DMS53 treated with DMSO at 0.1 percent for 48 hours (cell line): Measurements from ENCODE around the gene FBXW12.
"Not testable (repeated sequence)": the region's sequence is repeated elsewhere in the genome, so short reads cannot be mapped to it uniquely, and the experiment has no call there.

Experiments used
- DNase-seq: peaks from one replicate; lab custom pipeline; 2025; ENCODE audit not compliant: unreplicated experiment; lab: John Stamatoyannopoulos, UW

FBXW12 gene

GRCh38 chr3:48372862-48373435, 930 bp downstream of the FBXW12 start:
- no peak for DNase-seq

DNA sequence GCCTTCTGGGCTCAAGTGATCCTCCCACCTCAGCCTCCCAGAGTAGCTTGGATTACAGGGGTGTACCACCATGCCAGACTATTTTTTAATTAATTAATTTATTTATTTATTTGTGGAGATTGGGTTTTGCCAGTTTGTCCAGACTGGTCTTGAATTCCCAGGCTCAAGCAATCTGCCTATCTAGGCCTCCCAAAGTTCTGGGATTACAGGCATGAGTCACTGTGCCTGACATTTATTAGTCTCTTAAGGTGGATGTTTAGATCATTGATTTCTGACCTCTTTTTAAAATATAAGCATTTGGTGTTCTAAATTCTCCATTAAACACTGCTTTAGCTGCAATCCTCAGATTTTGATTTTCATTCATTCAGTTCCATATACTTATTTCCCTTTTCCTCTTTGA, 15.6 kb downstream of the FBXW12 start:
- DNase-seq: no peak

GRCh38 chr3:48388966-48389365, 16.9 kb downstream of the FBXW12 start:
- DNase-seq: no peak

DNA sequence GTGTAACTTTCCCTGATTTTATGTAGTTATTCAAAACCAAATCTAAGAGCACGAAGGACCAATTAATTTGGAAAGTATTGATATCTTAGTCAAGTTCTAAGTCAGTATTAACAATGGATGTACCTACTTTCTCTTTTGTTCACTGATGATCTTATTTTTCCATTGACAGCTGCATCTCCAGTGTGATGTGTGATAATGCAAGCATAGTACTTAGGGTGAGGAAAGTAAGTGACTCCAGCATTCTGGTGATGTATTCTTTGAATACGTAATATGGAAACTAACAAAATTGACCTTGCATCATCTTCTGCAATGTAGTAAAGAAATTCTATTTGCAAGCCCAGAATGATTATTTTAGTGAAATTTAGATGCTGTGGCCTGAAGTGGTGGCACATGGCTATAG, 22.4 kb downstream of the FBXW12 start:
- no peak for DNase-seq

- no peak for DNase-seq
These were observed 23.7 kb downstream of the FBXW12 start for GRCh38 chr3:48395714-48396113.

DNA sequence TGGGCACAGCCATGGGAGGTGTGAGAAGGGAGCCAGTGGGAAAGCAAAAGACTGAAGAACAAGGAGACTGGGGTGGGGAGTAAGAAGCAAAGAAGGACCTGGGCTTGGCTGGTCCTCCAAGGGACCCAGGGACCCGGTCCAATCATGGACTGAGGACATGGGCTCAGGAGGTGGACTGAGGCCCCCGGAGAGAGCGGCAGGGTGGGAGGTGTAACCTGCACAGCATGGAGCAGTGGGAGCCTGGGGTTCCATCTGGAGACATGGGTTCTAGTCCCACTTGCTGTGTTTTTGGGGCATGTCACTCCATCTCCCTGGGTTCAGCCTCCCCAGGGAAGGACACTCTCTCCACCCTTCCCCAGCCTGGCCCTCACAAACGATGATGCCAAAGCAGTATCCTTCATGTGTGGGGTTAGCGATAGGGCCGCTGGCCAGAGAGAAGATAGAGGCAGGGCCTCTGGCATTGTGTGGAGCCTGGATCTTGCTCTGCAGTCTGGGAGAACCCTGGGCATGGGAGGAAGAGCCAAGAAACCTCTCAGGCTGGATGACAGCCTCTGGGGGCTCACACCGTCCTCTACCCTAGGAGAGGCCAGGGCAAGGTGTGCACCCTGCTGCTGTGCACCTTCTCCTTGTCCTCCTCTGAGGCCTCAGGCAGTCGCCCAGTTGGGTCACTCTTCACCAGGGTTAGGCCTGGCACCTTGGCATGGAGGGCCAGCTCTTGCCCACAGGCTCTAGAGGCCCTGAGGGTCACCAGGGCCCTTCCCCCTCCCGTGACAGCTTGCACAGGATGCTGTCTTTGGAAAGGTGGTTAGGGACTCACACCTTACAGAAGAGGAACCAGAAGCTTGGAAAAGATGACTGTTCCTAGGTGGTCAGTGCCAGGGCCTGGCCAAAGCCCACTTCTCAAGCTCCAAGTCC, 26.0 kb downstream of the FBXW12 start:
- DNase-seq: no peak

DNA sequence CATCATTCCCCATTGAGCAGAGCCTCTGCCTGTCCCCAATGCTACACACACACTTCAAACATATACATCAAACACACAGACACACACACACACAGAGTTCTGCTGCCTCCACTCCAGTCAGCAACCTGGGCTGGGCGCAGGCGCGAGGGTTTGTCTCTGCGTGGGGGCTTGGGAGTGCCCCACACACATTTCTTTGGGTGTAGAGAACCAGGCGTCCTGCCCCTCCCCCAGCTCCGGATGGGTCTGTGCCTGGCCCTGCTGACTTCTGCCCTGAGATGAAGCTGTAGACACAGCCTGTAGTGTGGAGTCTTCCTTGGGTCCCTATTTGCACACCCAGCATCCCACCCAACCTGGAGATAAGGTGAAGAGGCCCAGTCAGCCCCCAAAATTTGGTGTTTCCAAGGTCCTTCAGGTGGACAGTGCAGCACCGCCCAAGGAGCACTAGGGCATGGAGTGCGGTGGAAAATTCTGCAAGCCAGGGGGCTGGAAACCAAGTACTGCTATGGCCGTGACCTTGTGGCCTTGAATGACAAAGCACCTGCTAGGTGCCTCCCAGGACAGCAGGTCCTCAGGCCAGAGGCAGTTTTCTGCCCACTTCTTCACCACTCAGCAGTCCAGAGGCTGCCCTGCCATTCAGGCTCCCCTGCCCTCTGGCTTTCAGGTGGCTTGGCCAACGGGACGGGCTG, 26.8 kb downstream of the FBXW12 start:
- DNase-seq: no peak

- DNase-seq: no peak
These were observed 27.6 kb downstream of the FBXW12 start for GRCh38 chr3:48399387-48400172.

DNA sequence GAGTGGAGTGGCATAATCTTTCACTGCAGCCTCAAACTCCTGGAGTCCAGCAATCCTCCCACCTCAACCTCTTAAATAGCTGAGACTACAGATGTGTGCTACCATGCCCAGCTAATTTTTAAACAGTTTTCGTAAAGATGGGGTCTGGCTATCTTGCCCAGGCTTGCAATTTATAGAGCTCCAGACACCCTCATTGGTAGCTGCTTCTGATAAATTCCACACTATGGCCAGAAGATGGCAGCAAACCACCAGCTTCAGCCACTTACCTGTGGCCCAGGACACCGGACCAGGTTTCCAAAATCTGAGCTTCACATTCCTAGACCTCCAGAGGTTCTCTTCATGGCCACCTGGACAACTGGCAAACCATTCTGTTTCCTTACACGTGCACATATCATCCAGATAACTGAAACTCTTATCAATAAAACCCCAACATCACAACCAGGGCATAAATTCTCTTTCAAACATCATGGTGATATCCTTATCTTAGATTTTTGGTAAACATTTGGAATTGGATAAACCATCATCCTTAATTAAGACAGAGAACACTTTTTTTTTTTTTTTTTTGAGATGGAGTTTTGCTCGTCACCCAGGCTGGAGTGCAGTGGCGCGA, 28.9 kb downstream of the FBXW12 start:
- DNase-seq: no peak

DNA sequence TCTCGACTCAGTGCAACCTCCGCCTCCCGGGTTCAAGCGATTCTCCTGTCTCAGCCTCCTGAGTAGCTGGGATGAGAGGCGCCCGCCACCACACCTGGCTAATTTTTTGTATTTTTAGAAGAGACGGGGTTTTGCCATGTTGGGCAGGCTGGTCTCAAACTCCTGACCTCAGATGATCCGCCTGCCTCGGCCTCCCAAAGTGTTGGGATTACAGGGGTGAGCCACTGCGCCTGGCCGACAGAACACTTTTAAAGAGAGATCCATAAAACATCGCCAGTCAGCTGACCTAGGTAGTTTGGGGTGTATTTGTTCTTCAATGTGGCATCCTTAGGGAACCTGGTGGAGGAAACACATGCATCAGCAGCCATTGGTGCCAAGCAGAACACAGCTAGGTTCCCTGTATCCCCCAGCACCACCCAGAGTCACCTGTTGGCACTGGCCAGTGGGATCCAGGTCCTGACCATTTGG, 29.4 kb downstream of the FBXW12 start:
- not testable (repeated sequence) for DNase-seq

GRCh38 chr3:48402281-48402732, 30.3 kb downstream of the FBXW12 start:
- DNase-seq: no peak

- DNase-seq: no peak
These were observed 30.9 kb downstream of the FBXW12 start for GRCh38 chr3:48402907-48403306.

GRCh38 chr3:48403533-48404439, 31.8 kb downstream of the FBXW12 start:
- no peak for DNase-seq

DNA sequence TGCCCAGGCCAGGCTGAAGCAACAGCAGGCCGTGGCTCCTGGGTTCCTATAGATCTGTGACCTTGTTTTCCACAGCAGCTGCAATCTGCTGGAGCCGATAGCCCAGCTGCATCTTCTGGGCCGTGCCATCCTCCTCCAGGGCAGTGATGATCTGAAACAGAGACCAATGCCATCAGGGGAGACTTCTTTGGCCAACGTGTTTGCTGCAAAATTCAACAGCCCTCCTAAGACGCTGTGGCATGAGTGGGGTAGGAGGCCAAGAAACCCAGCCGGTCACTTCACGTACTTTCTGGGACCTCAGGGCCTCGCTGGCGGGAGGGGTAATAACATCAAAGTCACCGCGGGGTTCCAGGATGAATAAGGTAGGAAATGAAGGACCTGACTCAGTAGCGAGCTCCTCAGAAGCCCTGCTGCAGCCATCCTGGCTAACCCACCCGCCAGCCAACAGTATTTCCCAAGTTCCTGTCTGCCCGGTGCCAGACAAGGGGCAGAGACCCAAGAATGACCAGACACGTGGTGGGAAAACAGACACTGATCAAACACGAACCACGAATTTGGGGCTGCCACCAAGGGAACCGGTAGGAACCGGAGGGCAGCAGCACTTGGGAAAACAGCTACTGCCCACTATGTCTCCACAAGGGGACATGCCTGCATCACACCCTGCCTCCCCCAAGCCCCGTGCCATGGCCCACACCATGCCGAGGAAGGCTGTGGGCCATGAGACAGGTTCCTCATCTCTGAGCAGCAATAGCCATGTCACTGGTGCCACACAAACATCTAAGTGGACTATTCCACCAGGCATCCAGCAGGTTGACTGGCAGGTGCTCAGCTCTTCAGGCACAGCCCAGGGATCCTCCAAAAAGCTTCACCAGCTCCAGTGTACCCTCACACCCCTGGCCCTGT, 32.7 kb downstream of the FBXW12 start:
- no peak for DNase-seq

- DNase-seq: no peak
These were observed 33.4 kb downstream of the FBXW12 start for GRCh38 chr3:48405343-48405881.

DNA sequence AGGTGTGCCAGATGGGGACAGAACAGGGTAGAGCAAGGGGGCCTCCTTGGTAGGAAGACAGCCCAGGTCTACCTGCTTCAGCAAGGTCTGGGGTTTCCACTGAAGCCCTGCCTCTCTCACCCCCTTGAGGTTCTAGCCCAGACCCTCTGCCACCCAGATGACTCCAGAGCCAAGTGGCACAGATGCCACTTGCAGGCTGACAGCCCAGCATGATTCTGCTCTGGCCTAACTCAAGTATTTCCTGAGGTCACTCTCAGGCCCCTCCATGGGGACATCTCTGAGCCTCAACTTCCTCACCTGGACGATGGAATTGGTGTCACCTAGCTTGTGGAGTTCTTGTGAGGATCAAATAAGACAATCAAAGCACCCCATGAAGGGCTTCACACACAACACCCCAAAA, 34.0 kb downstream of the FBXW12 start:
- DNase-seq: no peak

DNA sequence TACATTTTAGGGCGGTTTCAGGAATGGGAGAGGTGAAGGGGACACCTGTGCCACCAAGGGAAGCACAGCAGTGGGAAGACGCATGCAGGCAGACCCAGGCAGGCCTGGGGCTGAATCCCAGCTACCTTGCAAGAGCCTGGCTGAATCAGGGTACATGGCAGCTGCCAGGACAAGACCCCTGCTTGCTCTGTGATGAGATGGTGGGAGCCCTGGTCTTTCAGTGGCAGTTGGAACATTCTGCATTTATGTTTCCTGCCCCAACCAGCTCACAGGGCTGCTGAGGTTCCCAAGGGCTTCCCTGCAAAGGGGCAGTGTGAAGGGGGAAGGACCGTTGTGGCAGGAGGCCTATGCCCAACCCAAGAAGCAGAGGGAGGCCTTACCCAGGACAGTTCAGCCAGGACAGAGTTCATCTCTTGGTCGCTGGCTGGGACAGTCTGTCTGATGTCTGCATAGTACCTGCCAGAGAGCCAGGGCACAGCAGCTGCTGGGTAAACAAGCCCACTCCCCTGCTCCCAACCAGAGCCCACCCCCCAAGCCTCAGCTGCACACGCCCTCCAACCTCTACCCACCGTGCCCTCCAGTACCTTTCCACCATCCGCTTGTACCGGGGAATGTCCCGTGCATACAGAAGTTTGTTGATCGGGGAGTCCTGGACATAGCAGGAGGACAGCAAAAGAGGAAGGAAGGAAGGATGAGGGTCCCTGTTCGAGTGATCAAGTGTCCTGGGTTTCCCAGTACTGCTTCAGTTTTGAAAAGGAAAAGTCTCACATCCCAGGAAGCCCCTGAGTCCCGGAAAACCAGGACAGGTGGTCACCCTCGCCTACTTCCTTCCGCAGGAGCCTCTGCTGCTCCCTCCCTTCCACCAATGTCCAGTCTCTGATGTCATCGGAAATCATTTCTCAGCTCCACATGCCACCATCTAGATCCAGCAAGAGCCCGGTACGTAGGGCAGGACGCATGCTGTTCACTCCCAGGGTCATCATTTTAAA, 34.7 kb downstream of the FBXW12 start:
- DNase-seq: no peak
